GM23338 (cell line): Measurements from ENCODE around the gene SLC35D3. TPM values are rescaled to one million over a fixed set of nuclear protein-coding genes. Genes with fewer than 3 reads are reported as not detected.

Experiments used
- ATAC-seq: fragments of 200-7000 bp; cut with Tn5 transposase; 3 replicates; pipeline ENCODE4 v1.9.1; 2020
- DNase-seq: peaks from one replicate; pipeline ENCODE4 v3.0.0-alpha.2; 2015; ENCODE audit warnings: low spot score
- H2AFZ ChIP-seq: fragments of 200-600 bp; sonication (generic); 2 replicates; pipeline ENCODE4 v1.8.0; 2016; ENCODE audit warnings: antibody characterized with exemption, mild to moderate bottlenecking, moderate library complexity
- H3F3A ChIP-seq: fragments of 200-600 bp; sonication (generic); replicated peaks from 2 replicates; pipeline ENCODE4 v1.8.0; 2017; ENCODE audit warnings: antibody characterized with exemption, mixed run types, low read depth
- H3K27ac ChIP-seq: fragments of 200-600 bp; sonication (generic); 2 replicates; pipeline ENCODE4 v1.6.1; 2016; ENCODE audit warnings: low read depth
- H3K27me3 ChIP-seq: fragments of 200-600 bp; sonication (generic); 2 replicates; pipeline ENCODE4 v1.8.0; 2016; ENCODE audit warnings: mild to moderate bottlenecking, mixed run types, moderate library complexity; ENCODE audit not compliant: insufficient read depth
- H3K36me3 ChIP-seq: fragments of 200-600 bp; sonication (generic); 2 replicates; pipeline ENCODE4 v1.8.0; 2016; ENCODE audit warnings: mild to moderate bottlenecking; ENCODE audit not compliant: insufficient read depth
- H3K4me1 ChIP-seq: fragments of 200-600 bp; sonication (generic); 2 replicates; pipeline ENCODE4 v1.8.0; 2016; ENCODE audit warnings: mild to moderate bottlenecking, moderate library complexity; ENCODE audit not compliant: insufficient read depth
- H3K4me2 ChIP-seq: fragments of 200-600 bp; sonication (generic); 2 replicates; pipeline ENCODE4 v1.7.1; 2017; ENCODE audit warnings: mixed run types
- H3K4me3 ChIP-seq: fragments of 200-600 bp; sonication (generic); 2 replicates; pipeline ENCODE4 v1.6.1; 2016; ENCODE audit warnings: mixed run types
- H3K79me2 ChIP-seq: fragments of 200-600 bp; sonication (generic); replicated peaks from 2 replicates; pipeline ENCODE4 v1.8.0; 2017; ENCODE audit warnings: mild to moderate bottlenecking; ENCODE audit not compliant: insufficient read depth
- H3K9me2 ChIP-seq: fragments of 200-600 bp; sonication (generic); 2 replicates; pipeline ENCODE4 v1.8.0; 2017; ENCODE audit not compliant: insufficient read depth
- H4K20me1 ChIP-seq: fragments of 200-600 bp; sonication (generic); replicated peaks from 2 replicates; pipeline ENCODE4 v1.8.0; 2017; ENCODE audit warnings: mild to moderate bottlenecking; ENCODE audit not compliant: insufficient read depth
- H3K27ac Mint-ChIP-seq: 2 replicates; pipeline ENCODE4 v1.8.0; 2020; ENCODE audit warnings: inconsistent platforms, mild to moderate bottlenecking, moderate library complexity, mixed read lengths
- H3K27me3 Mint-ChIP-seq: 3 replicates; pipeline ENCODE4 v1.8.0; 2022; ENCODE audit warnings: low read depth, mild to moderate bottlenecking, moderate library complexity, mixed read lengths, inconsistent platforms; ENCODE audit not compliant: insufficient read depth, poor library complexity
- H3K36me3 Mint-ChIP-seq: 3 replicates; pipeline ENCODE4 v1.8.0; 2021; ENCODE audit warnings: low read depth, mild to moderate bottlenecking, inconsistent platforms, moderate library complexity, mixed read lengths
- H3K4me1 Mint-ChIP-seq: 3 replicates; pipeline ENCODE4 v1.8.0; 2020; ENCODE audit warnings: mild to moderate bottlenecking, inconsistent platforms, mixed read lengths
- H3K4me3 Mint-ChIP-seq: 3 replicates; pipeline ENCODE4 v1.8.0; 2021; ENCODE audit warnings: moderate library complexity, mild to moderate bottlenecking, inconsistent platforms, mixed read lengths
- H3K9me3 Mint-ChIP-seq: 3 replicates; pipeline ENCODE4 v1.8.0; 2020; ENCODE audit warnings: moderate library complexity, mild to moderate bottlenecking, inconsistent platforms, mixed read lengths
- CREB1 ChIP-seq: fragments of 250-450 bp; sonication (Bioruptor Pico); IDR thresholded peaks from 2 replicates; pipeline ENCODE4 v1.5.0; 2020; ENCODE audit warnings: low read depth, mild to moderate bottlenecking, moderate library complexity
- CTCF ChIP-seq, 2 experiments: fragments of 200-600 bp in 1 of 2; sonication (generic) in 1 of 2; conservative IDR thresholded peaks; 2 replicates each; pipeline versions ENCODE4 v1.5.1 to v1.6.1; 2016 to 2017; ENCODE audit warnings: antibody characterized with exemption in 2 of 2, low read depth in 2 of 2, mild to moderate bottlenecking in 2 of 2, moderate library complexity in 1 of 2
- ETS1 ChIP-seq: IDR thresholded peaks from 2 replicates; pipeline ENCODE4 v1.6.1; 2016; ENCODE audit warnings: antibody characterized with exemption
- EZH2 ChIP-seq: fragments of 200-600 bp; sonication (generic); IDR thresholded peaks from one replicate; pipeline ENCODE4 v1.8.0; 2017; ENCODE audit warnings: antibody characterized with exemption, mild to moderate bottlenecking, low read depth; ENCODE audit not compliant: unreplicated experiment
- EZH2phosphoT487 ChIP-seq: fragments of 200-600 bp; sonication (generic); IDR thresholded peaks from one replicate; pipeline ENCODE4 v1.8.1; 2018; ENCODE audit warnings: antibody characterized with exemption; ENCODE audit not compliant: unreplicated experiment
- JUNB ChIP-seq: IDR thresholded peaks from one replicate; pipeline ENCODE4 v1.6.1; 2016; ENCODE audit warnings: antibody characterized with exemption; ENCODE audit not compliant: unreplicated experiment
- NANOG ChIP-seq: IDR thresholded peaks from 2 replicates; pipeline ENCODE4 v1.6.1; 2016; ENCODE audit warnings: antibody characterized with exemption, borderline replicate concordance
- POLR2AphosphoS5 ChIP-seq: IDR thresholded peaks from 2 replicates; pipeline ENCODE4 v1.6.1; 2016; ENCODE audit warnings: antibody characterized with exemption, low read depth
- STAT1 ChIP-seq: IDR thresholded peaks from one replicate; pipeline ENCODE4 v1.6.1; 2016; ENCODE audit warnings: antibody characterized with exemption; ENCODE audit not compliant: unreplicated experiment
- ZNF114 ChIP-seq: fragments of 250-450 bp; sonication (Bioruptor Pico); IDR thresholded peaks from 2 replicates; pipeline ENCODE4 v1.5.0; 2020; ENCODE audit warnings: mild to moderate bottlenecking, moderate library complexity
- ZNF331 ChIP-seq: fragments of 250-450 bp; sonication (Bioruptor Pico); IDR thresholded peaks from 2 replicates; pipeline ENCODE4 v1.5.0; 2020; ENCODE audit warnings: low read depth, mild to moderate bottlenecking, moderate library complexity
- ZNF462 ChIP-seq: fragments of 250-450 bp; sonication (Bioruptor Pico); IDR thresholded peaks from 2 replicates; pipeline ENCODE4 v1.5.0; 2020; ENCODE audit warnings: mild to moderate bottlenecking, moderate library complexity
- polyA plus RNA-seq: library from polyadenylated mRNA; unstranded; fragments of >200 nt; fragmentation: Nextera tagmentation; extraction: Ambion mirVana; gene quantifications from 2 replicates; pipeline ENCODE4 v1.2.1, GENCODE V29; 2016
- total RNA-seq: library from RNA; depleted of rRNA; stranded (reverse); fragments of >200 nt; shearing (Covaris generic); gene quantifications from 2 replicates; pipeline ENCODE4 v1.2.3, GENCODE V29; 2014
- TF ChIP-seq, protein P1 (sequence below): IDR thresholded peaks from one replicate; pipeline ENCODE4 v1.6.1; 2018; ENCODE audit warnings: antibody characterized with exemption; ENCODE audit not compliant: unreplicated experiment

The SLC35D3 gene
- total and polyA plus RNA-seq, 2 experiments from 2014 or later = 0.59 to 1.6 TPM

DNA sequence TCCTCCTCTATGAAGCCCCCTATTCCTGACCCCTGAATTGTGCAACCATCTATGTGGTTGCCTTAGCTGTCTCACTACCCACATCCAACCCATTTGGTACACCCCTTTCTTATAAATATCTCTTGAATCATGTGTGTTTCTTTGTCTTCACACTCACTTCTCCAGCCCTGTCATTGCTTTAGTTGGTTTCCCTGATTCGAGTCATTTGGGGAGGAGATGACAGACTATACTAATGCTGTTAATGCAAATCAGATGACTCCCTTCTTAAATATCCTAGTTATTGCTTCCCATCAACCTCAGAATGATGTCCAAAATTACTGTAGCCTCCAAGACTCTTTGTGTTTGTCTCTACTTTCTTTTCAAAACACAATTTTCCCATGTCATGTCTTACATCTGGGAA lies 23.0 kb downstream of the SLC35D3 start:
- Mint-ChIP-seq H3K4me1 (peaks cover 6% of the 10 kb centered on the region), H3K4me3 (no peak overlapping the region), H3K36me3 (peaks cover 15% of the 10 kb centered on the region), H3K9me3 (peaks cover 17% of the 10 kb centered on the region), H3K27ac (no peak overlapping the region), H3K27me3 (peaks cover 2% of the 10 kb centered on the region)
- Histone ChIP-seq H2AFZ (no peak overlapping the region), H4K20me1 (no peaks in the 10 kb centered on the region), H3K4me3 (no peak overlapping the region), H3F3A (no peaks in the 10 kb centered on the region), H3K4me1 (peaks cover 5% of the 10 kb centered on the region; the same call in 1 of the 2 replicates), H3K4me2 (no peak overlapping the region), H3K27ac (no peak overlapping the region), H3K79me2 (no peaks in the 10 kb centered on the region), H3K36me3 (no peaks in the 10 kb centered on the region), H3K9me2 (peaks cover 19% of the 10 kb centered on the region), H3K27me3 (no peaks in the 10 kb centered on the region)
- DNase-seq = no peak
- no peak for ATAC-seq
- no peak for TF ChIP-seq JUNB
- TF ChIP-seq ETS1 = no peak
- no peak for TF ChIP-seq CTCF (conservative IDR thresholded peaks at IDR 0.05; ENCODE audit: low read depth in 2 of 2)
- no peak for TF ChIP-seq NANOG
- no peak for TF ChIP-seq ZNF462 (CRISPR knock-in tag)
- TF ChIP-seq, protein P1, sequence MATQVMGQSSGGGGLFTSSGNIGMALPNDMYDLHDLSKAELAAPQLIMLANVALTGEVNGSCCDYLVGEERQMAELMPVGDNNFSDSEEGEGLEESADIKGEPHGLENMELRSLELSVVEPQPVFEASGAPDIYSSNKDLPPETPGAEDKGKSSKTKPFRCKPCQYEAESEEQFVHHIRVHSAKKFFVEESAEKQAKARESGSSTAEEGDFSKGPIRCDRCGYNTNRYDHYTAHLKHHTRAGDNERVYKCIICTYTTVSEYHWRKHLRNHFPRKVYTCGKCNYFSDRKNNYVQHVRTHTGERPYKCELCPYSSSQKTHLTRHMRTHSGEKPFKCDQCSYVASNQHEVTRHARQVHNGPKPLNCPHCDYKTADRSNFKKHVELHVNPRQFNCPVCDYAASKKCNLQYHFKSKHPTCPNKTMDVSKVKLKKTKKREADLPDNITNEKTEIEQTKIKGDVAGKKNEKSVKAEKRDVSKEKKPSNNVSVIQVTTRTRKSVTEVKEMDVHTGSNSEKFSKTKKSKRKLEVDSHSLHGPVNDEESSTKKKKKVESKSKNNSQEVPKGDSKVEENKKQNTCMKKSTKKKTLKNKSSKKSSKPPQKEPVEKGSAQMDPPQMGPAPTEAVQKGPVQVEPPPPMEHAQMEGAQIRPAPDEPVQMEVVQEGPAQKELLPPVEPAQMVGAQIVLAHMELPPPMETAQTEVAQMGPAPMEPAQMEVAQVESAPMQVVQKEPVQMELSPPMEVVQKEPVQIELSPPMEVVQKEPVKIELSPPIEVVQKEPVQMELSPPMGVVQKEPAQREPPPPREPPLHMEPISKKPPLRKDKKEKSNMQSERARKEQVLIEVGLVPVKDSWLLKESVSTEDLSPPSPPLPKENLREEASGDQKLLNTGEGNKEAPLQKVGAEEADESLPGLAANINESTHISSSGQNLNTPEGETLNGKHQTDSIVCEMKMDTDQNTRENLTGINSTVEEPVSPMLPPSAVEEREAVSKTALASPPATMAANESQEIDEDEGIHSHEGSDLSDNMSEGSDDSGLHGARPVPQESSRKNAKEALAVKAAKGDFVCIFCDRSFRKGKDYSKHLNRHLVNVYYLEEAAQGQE = no peak
- TF ChIP-seq ZNF331 (CRISPR knock-in tag) = no peak
- no peak for TF ChIP-seq ZNF114 (CRISPR knock-in tag)
- TF ChIP-seq CREB1 (CRISPR knock-in tag) = no peak
- no peak for TF ChIP-seq EZH2
- TF ChIP-seq STAT1 = no peak
- TF ChIP-seq POLR2AphosphoS5 = no peak
- TF ChIP-seq EZH2phosphoT487 = no peak
